ENCODE measurements around the gene COL6A5.

- TF ChIP-seq ZNF274 (IDR thresholded peaks at IDR 0.05; ENCODE audit: low read depth, low read length) = no peak
- no peak for TF ChIP-seq SUZ12 (IDR thresholded peaks at IDR 0.05; ENCODE audit: extremely low read depth, insufficient read depth, insufficient read length)
- TF ChIP-seq YY1 (IDR thresholded peaks at IDR 0.05; ENCODE audit: insufficient read depth, insufficient read length) = no peak
These were observed 162.3 kb downstream of the COL6A5 start for GRCh38 chr3:130507746-130508145.

Measured in NT2/D1 (cell line).